HG02885 (cell line): Measurements from ENCODE around the gene LIPC.

ENCODE experiments used
- ATAC-seq: cut with Tn5 transposase; IDR thresholded peaks from one replicate; pipeline ENCODE4 v1.9.1; 2021; ENCODE audit warnings: mild to moderate bottlenecking; ENCODE audit not compliant: unreplicated experiment, poor library complexity

Gene LIPC

DNA sequence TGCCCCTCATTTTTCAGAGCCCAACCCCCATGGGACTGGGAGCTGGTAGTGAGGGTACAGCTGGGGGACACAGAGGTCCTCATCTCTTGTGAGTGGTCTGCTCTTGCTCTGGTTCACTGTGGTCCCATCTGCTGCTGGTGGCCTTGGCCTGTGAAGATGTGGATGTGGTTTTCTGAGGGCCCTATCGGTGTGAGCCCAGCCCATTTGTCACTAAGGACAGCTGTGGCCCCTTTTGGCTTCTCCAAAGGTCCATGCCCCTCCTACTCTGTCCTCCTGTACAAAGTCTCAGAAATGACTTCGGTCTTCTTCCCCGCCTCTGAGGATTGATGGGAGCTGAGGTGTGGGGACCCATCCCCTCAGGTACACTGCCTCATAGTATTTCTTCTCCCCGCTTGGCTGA lies 21.0 kb downstream of the LIPC start:
- ATAC-seq, result no peak

DNA sequence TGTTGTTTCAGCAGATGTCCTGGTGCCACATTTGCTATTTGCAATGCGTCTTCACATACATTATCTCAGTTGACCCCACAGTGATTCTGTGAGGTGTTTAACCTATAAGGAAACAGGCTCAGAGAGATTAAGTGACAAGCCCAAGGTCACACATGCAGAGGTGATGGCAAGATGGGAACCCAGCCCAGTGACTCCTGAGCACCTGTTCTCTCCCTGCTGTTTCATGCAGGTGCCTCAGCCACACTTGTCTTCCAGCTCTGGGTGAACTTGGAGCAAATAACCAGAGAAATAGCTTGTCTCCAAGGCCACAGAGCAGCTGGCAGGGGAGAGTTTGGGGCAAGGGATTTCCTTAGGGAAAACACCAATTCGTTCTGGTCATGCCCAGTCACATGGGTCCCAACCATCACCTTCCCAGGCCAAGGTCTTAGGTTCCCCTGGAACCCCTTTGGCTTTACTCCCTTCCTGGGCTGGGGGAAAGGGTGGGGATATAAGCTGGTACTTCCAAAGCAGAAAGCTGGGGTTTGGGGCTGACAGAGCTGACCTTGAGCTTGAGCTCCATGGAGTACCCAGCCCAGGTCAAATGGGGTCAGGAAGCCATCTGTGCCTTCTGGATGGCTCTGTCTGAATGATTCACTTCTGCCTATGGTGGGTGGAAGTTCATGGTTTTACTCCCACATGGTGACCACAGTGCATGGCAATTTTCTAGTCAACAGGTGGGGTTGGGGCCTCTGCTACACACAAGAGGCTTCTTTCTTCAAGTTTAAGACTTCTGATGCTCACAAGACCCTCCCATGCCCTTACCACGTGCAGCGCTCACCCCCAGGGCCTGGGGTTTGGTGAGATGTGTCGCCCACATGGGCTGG lies 22.4 kb downstream of the LIPC start:
- peak; percentile 63 for ATAC-seq

DNA sequence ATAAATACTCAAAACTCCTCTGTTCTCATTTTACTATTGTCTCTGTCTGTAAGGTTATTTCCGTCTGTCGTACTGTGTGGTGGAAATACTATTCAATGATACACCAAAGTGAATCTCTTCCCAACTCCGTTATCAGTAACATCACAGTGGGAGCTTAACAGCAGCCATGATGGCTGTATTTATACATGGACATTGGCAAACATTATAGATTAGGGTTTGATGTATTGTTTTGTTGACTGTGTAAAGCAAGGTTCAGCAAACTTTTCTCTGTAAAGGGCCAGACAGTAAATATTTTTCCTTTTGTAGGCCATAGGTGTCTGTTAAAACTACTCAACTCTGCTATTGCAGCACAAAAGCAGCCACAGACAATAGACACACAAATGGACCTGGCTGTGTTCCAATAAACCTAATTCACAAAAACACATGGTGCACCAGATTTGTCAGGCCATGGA lies 23.2 kb downstream of the LIPC start:
- ATAC-seq, result no peak

DNA sequence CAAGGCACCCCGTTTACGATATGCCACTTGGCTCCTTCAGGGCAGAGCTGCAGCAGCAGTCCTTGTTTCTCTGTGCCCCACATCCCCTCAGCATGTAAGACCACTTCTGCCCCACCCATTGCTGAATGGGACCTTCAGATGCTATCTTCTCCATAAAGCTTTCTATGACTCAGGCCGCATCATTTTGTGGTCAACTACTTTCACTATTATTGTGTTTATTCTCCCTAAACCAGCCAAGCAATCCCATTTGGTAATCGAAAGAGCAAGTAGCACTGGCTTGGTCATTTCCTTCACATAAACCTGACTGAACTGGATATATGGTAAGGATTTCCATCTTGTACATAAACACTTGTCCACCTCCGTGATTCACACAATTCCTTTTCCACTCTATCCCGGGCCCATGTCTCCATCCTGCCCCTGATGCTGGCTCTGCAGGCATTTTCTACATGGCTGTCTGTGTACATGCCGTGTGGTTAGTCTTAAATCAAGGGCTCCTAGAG lies 25.7 kb downstream of the LIPC start:
- peak; percentile 65 for ATAC-seq

DNA sequence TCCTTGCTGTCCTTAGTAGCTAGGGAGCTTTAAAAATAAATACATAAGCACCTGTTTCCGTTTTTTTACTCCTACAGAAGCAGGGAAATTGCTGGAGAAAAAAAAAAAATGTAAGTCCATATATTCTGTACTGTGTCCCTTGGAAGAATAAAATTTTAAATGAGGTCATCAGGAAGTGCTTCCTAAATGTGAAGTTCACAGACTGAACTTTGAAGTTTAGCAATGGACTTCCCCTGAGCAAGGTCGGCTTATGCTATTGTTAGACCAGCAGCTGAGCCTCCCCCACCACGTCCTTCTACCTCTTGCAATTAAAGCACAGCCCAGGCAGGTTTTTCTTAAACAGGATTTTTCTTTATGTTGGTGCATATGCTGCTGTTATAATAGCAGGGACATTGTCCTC lies 26.3 kb downstream of the LIPC start:
- ATAC-seq, result no peak

DNA sequence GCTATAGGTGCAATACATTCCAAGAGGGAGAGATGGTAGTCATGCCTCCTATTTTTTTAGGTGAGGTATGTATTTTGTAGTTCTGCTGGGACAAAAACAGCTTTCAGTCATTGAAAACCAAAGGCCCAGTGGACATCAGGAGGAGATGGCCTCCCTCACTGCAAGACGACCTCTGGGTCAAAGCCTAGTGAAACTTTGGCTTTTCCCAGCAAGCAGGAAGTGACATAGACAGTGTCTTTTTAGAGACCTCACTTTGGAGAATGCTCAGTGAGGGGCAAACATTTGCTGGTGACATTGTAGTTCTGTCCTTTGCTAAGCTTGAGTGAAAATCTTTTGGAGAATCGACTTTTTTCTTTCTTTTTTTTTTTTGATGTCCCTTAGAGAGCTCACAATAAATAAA lies 27.3 kb downstream of the LIPC start:
- ATAC-seq, result no peak

DNA sequence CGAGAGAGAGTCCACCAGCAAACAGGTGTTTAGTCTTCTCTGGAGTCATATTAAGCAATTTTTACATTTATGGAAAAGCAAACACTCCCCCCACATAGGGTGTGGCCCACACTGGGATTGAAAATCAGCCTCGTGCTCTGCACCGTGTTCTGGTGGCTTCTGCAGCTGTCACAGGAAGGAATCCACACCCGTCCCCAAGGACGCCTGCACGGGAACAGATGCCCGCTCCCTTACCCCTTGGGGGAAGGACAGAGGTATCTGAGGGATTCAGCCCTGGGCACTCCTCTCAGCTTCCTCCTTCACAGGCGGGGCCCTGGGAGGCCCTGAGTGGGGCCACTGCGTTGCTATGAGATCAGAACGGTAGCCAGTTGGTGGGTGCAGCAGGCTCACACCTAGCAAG lies 27.8 kb downstream of the LIPC start:
- no peak for ATAC-seq

DNA sequence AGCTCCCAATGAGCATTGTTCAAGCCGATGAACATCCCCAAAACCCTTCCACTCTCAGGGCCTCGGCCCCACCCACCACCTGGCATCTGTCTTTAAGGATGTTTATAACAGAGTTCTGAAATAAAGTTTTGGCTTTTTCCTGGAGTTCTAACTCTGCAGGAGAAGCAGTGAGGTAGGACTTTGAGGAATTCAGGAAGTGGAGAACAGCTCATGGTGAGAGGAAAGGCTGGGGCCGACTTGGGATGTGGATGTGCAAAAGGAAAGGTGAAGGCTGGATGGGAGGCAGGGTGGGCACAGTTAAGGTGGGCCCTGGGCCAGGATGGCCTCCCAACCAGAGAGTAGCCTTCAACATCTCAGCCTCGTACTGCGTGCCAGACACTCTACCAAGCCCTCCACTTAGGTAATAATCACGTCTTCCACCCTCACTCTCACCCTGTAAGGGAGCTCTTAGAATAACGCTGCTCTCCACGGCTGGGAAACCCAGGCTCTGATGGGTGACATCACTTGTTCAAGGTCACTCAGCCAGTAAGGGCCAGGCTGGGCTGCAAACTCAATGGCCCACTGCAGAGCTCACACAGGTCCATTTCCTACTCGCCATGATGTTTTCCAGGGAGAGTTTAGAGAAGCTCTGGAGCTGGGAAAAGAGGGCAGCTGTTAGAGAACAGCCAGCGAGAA lies 28.5 kb downstream of the LIPC start:
- no peak for ATAC-seq

DNA sequence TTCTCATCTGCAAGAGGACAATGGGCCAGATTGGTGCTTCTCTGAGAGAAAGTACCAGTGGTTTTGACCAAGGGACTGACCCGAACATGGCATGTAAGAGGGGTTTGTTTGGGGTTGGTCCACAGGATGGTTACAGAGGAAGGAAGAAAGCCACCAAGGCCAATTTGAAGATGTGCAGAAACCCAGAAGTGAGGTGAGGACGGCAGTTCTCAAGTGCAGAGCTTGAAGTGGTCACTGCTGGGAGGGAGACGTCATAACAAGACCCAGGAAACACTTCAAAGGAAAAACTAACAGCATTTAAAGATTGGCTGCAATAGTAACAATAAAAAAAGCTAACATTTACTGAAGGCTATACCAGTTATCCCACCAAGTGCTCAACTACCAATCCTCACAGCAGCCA lies 29.1 kb downstream of the LIPC start:
- no peak for ATAC-seq

DNA sequence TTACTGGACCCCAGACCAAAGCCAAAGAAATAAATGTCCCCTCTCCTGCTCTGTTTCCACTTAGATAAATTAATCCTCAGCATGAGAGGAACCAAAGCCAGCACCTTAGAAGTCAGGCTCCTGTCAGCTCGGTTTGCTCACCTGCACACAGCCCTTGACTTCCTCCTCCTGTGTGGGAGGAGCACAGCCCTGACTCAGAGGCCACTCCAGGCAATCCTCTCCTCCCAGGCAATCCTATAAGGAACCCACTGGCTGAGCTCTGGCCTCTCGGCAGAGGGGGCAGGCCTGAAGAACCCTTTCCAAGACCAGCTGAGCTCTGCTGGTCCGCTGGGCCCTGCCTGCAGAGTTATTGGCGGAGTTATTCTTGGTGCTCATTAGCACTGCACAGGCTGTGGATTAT lies 30.8 kb downstream of the LIPC start:
- ATAC-seq, result no peak

DNA sequence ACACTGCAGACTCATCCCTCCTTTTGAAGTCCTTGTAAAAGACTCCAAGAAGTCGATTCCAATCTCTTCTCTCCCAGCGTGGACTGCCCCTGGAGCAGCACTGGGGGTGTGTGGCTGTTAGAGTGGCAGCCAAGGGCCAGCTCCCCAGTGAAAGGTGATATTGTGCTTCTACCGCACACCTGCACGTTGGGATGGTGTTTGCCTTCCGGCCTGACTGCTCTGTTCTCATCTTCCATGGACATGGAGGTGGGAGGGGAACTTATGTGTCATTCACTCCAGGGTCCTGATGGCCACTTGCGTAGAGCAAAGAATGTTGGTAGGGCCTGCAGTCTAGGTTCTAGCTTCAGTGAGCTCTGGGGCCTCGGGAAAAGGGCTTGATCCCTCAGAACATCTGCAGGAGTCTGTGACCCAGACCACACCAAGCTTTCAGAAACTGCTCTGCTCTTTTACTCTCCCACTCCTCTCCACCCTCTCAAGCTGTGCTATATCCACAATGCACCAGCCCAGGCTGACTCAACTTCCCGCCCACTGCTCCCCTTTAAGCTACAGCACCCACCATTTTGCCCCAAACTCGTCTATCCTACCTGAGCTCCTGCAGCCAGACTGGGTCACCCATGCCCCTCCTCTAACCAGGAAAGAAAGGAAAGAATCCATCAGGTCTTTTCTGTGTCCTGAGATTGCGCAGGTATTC lies 31.3 kb downstream of the LIPC start:
- ATAC-seq, result no peak

DNA sequence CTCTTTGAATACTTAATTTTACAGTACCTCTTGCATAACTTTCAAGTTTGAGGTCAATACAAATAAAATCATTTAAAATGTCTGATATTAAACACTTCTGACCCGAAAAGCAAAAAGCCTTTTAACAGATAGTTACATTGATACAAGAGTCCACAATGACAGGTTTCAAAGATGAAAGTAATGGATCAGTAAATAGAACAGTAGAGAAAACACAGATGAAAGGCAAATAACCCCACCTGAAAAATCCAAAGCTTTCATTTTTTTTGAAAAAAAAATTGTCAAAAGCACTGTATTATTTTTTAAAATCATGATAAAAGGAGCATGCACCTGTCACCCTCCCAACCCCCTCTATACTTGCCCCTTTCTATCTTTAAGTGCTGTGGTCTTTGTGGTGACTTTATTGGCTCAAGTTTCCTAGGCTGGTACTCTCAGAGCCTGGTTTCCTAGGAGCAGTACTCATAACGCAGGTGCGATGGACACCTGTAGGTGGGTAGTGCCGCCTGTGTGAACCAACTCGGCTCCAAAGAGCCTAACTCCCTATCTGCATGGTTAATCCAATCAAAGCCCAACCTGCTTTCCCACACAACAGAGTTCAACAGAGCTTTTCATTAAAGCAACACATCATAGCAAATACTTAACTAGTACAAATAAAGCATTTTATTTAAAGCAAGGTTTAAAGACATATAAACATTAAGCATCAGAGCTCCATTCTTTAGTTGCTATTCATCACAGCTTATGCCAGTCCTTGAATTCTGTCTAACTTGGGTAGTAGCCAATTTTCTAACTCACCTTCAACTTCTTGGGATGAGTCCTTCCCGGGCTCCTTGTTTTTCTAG lies 32.2 kb downstream of the LIPC start:
- ATAC-seq, result no peak

DNA sequence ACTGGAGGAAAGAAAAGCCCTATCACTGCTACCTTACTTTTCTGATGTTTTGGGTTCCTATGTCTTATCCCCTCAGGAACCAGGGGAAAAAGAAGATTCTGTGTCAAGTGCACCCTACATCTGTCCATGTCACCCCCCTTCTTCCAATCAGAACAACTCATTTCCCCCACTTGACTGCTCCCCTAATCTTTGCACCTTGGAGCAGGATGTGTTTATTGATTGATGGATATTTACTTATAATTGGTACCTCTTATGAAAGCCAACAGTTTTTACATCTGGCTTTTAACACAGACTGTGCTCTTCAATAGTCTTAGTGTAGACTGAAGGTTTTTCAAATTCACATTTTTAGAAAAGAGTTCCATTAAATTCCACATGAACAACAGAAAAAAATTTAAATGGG lies 33.3 kb downstream of the LIPC start:
- no peak for ATAC-seq

DNA sequence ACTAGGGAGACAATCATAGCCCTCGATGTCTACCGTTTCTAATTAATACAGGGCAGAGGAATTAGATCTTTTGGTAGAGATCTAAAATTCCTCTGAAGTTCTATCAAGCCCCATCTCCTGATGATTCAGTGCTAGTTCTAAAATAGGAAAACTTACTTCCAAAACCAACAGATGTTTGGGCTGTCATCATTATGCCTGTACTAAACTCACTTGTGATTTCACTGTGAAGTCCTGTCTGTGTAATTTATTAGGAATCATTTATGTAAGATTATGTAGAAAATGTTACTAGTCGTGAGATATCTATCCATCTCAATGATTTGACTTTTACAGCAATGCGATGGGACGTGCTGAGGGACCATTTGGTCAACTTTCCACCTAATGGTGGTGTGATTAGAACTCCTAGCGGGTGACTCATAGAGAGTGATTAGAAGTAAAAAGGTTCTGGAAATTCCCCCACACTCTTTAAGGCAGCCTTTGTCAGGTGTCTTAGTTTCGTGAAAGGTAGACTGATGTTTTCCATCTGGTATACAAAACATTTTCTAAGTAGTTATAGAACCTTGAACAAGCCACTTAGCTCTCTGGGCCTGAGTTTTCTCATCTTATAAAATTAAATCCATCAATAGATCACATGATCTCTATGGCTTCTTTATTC lies 34.2 kb downstream of the LIPC start:
- no peak for ATAC-seq

DNA sequence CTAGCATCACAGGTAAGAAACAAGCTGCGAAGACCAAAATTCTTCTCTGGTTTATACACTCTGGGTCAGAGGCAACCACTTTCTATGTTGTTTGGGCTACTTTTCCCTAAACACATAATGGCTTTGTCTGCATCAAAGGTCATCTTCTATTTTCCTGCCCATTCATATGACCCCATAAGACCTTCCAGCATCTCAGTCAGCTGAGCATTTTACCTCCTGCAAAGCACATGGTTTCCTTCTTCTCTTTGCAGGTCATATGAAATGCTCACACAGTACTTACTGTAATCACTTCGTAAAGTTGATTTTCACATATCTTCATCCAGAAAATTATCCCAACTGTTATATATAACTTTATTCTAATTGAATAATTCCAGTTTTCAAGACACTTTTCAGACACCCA lies 34.8 kb downstream of the LIPC start:
- no peak for ATAC-seq

DNA sequence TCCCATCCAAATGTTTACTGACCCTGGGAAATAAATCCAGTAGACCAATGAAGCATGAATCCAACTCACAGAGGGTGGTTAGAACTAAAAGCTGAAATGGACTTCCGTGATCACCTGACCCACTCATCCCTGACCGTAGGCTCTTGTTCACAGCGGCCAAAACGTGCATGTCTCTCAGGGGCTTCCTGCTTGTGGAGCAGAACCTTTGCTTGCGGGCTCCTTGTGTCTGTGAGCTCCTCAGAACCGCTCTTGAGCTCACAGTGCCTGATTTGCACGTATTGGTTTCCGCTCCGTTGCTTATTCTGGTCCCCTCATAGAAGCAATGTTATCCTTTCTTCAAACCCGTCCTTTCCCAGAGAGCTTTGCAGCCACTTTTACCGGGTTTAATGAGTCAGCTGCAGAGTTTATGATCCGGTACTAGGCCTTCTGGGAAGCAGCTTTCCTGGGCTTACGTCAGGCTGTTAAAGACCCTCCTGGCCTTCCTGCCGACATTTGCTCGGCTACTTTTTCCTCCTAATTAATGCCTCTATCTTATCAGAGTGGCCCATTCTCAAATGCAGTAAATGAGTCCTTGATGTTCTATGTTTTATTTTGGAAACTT lies 35.4 kb downstream of the LIPC start:
- no peak for ATAC-seq

DNA sequence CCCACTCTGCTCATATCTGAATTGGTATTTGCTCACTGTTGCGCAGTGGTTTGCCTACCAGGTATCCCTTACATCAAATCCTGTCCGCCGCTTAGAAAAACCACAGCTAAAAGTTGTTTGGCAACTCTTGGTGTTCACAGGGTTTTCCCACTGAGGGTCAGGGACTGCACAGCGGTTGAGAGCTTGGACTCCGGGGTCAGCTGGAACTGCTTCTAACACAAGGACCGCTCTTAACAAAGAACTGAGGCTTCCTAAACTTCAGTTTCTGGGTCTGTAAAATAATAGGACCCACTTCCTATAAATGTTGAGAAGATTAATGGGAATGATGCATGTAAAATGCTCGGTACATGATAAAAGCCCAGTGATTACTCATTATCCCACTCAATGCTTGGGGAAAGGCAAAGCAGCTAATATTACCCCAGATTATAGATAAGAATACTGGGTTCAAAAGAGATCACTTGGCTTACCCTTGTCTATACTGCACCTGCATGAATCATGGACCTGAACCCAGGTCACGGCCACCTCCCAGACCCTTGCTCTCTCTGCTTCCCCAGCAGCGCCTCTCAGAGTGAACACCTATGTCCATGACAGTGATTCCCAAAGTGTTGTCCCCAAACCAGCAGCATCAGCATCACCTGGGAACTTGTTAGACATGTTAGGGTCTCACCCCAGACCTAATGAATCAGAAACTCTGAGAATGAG lies 36.1 kb downstream of the LIPC start:
- ATAC-seq, result no peak

DNA sequence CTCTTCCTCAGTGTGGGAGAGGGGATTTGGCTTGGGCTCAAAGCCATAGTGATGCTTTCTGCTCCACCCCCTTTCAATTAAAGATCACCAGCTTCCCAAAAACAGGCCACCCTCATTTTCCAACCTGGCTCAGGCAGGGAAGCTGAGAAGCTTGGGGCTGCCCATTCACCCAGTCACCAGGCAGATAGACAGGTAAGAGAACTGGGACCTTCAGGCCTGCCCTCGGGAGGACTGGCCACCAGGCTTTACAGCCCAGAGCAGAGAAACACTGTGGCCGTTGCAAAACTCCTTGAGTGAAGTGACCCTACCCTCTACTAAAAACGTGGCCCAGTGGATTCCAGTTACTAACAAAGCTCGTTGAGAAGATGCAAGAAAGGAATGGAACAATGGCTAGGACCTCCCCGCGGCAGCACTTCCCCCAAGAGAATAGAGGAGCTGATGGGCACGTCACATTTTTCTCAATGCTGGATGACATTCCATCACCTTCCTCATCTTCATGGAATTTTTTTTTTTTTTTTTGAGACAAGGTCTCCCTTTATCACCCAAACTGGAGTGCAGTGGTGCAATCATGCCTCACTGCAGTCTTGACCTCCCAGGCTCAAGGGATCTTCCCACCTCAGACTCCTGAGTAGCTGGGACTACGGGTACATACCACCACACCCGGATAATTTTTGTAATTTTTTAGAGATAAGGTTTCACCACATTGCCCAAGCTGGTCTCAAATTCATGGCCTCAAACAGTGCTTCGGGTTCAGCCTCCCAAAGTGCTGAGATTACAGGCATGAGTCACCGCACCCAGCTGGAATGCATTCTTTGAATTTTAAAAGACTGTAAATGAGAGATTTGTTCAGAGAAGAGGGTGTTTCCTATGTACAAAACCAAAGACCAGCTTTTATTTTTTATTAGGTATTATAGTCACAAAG lies 37.9 kb downstream of the LIPC start:
- ATAC-seq, result no peak
